NOMO-1 (cell line): Measurements from ENCODE around the gene HNRNPM.
"Not testable (repeated sequence)": the region's sequence is repeated elsewhere in the genome, so short reads cannot be mapped to it uniquely, and the experiment has no call there.

Experiments used
- DNase-seq, 2 experiments: peaks; one replicate each; lab custom pipeline; 2025; ENCODE audit not compliant: unreplicated experiment in 2 of 2; lab: John Stamatoyannopoulos, UW

HNRNPM gene

DNA sequence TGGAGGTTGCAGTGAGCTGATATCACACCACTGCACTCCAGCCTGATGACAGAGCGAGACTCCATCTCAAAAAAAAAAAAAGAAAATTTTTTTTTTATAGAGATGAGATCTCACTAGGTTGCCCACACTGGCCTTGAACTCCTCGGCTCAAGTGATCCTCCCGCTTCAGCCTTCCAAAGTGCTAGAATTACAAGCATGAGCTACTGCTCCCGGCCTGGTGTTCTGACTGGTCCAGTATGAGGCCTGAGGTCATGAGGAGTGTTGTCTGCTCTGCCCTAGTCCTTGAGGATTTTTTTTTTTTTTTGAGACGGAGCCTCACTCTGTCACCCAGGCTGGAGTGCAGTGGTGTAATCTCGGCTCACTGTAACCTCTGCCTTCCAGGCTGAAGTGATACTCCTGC is 19.4 kb upstream of the HNRNPM start:
- DNase-seq = not testable (repeated sequence)

DNA sequence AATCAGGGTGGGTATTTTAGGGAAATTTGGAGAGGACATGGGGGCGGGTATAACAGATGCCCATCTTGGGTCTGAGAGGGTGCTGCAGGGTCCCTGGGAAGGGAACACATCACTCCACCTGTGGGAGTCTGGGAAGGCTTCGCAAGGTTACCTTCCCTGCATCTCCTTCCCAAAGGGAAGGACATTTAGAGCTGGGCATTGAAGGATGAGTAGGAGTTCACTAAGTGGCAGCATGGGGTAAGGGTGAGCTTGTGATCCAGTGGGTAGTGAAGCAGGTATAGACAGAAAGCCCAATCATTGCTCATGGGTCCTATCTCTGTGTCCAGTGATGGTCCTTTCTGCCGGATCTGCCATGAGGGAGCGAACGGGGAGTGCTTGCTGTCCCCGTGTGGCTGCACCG is 18.5 kb upstream of the HNRNPM start:
- no peak for DNase-seq

DNA sequence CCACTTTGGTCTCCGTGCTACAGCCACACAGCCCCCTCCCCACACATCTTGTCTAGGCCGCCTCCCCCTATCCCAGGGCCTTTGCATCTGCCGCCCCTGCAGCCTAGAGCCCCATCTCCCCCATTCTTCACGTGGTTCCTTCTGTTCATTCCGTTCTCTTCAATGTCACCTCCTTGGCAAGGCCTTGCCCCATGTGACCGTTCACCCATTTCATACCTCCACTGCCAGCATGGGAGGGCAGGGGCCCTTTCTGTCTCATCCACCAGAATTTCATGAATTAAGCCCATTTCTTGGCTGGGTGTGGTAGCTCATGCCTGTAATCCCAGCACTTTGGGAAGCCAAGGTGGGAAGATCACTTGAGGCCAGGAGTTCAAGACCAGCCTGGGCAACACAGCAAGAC is 15.7 kb upstream of the HNRNPM start:
- no peak for DNase-seq

DNA sequence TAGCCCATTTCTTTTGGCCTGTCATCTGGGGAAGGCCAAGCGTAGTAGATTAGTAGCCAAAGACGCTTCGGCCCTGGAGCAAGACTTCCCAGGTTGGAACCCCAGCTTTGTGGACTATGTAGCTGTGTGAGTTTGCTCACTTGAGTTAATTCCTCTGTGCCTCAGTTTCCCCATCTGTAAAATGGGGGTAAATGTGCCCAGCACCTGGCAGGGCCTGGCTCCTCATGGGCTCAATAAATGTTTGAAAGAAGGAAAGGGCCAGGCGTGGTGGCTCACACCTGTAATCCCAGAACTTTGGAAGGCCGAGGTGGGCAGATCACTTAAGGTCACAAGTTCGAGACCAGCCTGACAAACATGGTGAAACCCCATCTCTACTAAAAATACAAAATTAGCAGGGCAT is 14.9 kb upstream of the HNRNPM start:
- DNase-seq = no peak

DNA sequence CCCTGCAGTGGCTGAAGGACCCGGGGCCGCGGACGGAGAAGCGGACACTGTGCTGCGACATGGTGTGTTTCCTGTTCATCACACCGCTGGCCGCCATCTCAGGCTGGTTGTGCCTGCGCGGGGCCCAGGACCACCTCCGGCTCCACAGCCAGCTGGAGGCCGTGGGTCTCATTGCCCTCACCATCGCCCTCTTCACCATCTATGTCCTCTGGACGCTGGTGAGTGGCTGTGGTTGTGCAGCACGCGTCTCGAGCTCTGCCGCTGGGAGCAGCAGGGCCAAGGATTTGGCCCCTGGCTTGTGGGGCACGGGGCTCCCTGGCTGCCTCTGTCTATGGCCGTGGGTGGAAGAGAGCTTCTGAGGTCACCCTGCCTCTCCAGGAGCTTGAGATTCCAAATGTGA is 14.1 kb upstream of the HNRNPM start:
- DNase-seq = no peak

DNA sequence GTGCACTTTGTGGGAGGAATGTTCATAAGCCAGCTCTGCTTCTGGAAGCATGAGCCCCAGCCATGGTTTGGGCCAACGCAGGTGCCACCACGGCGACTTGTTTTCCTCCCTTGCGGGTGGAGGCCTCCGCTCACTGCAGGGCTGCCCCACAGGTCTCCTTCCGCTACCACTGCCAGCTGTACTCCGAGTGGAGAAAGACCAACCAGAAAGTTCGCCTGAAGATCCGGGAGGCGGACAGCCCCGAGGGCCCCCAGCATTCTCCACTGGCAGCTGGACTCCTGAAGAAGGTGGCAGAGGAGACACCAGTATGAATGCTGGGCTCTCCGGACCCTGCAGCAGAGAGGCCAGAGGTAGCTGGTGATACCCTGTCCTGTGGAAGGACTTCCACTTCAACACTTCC is 6.5 kb upstream of the HNRNPM start:
- no peak for DNase-seq

DNA sequence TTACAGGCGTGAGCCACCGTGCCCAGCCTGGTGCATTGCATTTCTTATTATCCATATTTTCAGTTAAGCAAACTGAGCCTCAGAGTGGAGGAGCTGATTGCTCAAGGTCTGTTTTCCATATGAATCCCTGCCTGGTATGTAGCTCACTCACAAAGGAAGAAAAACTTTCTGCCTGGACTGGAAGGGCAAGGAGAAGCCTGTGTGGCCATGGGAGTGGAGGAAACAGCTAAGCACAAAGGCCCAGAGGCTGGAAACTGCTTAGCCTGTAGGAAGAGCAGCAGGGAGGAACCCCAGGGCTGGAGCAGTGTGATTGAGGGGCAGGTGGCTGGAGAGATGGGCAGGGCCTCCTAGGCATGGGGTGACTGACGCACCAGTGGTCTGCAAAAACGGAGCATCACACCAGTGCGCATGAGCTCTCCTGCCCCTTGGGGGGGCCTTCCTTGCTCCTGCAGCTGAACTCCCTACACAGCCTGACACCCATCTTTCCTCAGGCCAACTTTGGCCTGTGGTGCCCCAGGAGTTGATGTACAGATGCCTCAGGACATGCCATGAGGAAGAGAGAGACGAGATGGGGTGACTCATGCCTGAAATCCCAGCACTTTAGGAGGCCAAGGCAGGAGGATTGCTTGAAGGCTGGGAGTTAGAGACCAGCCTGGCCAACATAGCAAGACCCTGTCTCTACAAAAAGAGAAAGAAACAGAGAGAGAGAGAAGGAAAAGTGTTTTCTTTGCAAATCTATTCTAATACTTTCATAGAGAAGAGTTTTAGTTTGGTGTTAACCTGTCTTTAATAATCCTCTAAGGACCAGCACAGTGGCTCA is 2.8 kb upstream of the HNRNPM start:
- no peak for DNase-seq

DNA sequence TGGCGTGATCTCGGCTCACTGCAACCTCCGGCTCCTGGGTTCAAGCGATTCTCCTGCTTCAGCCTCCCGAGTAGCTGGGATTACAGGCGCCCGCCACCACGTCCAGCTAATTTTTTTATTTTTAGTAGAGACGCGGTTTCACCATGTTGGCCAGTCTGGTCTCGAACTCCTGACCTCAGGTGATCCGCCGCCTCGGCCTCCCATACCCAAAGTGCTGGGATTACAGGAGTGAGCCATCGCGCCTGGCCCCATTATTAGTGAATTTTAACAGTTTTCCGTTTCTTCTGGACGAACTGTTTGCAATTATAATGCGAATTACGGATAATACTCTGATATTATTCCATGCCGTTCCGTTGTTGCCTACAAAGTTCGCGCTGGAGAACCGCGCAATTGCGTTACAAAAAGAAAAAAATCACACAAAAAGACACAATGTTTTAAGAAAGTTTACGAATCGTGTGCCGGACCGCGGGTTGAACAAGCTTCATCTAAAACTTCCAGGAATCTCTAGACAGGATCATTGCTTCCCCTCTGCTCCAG is 567 bp upstream of the HNRNPM start:
- DNase-seq = not testable (repeated sequence)

DNA sequence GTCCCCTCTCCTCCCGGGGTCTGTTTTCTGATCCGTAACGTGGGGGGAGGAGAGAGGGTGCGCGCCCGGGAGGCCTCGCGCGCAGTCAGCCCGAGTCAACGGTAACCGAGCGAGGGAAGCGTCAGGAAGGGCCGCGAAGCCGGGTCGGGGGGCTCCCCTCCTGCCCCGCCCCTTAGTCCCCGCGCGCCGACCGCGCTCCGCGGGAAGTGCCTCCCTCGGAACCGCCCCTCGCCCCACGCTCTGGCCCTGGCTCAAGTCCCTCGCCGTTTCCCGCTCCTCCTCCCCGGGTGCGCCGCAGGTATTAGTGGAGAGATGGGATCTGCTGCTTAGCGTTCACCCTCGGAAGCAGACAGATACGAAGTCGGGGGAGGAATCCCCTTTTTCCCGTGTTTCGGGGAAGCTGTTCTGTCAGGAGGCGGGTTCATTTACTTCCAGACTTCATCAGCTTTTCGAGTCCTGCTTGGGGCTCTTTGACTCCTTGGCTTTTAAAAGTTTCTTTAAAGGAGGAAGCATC is 770 bp downstream of the HNRNPM start:
- peak; percentile 31 to 50 for DNase-seq

DNA sequence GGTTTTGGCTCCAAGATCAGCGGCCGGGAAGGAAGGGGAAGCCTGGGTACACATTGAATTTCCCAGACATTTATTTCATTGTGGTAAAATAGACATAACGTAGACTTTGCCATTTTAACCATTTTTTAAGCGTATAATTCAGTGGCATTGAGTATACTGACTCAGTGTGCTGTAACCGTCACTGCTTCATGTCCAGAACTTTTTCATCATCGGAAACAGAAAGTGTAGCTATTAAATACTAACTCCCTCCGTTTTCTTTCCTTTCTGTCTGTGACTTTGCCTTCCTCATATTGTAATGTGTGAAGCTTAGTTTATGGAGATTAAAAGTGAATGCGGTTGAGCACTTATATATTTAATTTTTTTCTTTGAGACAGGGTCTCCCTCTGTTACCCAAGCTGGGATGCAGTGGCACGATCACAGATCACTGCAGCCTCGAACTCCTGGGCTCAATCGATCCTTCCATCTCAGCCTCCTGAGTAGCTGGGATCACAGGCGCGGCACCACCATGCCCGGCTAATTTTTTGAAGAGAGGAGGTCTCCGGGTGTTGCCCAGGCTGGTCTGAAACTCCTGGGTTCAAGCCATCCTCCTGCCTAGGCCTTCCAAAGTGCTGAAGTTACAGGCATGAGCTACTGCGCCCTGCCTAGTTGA is 1.4 kb downstream of the HNRNPM start:
- DNase-seq = no peak

DNA sequence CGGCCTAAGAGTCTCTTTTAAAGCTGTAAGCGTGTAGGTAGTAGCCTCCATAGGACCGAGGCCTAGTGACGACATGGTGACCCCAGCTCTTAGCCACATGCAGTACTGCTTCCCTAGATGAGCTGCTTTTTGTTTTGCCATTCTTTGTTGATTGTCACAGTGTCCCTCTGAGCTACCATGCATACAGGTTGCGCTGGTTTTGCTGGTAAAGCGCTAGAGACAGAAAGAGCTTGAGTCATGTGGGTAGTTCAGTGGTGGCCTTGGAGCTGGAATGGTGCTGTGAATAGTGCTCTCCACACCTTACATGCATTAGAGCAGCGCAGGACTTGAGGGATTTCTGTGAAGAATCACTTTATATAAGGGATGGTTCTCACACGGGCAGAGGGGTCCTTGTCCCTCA is 5.1 kb downstream of the HNRNPM start:
- no peak for DNase-seq

DNA sequence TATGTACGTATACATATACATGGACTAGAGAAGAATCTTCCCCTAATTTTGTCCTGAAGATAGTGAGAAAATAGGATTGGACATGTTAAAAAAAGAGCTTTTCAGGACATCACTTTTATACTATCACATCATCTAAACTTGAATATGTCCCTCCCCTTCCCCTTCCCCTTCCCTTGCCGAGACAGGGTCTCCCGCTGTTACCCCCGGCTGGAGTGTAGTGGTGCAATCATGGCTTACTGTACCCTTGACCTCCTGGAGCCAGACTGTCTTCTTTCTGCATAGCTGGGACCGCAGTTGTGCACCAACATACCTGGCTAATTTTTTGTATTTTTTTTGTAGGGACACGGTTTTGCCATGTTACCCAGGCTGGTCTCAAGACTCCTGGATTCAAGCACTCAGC is 6.6 kb downstream of the HNRNPM start:
- DNase-seq = no peak

DNA sequence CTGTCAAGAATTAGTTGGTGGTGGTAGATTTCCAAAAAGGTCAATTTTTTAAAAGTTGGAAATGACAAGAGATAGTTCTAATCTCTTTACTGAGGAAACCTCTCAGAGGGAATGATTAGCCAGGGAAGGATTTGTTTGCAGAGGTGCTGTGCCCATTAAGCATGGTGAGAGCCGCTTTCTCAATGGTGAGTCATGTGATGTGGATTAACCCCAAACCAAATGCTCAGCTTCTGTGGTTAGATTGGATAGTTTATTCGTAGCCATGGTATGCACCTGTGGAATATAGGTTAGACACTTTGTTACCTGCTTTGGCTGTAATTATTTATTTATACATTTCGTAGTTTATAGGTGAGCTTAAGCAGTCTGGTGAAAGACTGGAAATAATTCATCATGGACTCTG is 7.1 kb downstream of the HNRNPM start:
- DNase-seq = no peak

DNA sequence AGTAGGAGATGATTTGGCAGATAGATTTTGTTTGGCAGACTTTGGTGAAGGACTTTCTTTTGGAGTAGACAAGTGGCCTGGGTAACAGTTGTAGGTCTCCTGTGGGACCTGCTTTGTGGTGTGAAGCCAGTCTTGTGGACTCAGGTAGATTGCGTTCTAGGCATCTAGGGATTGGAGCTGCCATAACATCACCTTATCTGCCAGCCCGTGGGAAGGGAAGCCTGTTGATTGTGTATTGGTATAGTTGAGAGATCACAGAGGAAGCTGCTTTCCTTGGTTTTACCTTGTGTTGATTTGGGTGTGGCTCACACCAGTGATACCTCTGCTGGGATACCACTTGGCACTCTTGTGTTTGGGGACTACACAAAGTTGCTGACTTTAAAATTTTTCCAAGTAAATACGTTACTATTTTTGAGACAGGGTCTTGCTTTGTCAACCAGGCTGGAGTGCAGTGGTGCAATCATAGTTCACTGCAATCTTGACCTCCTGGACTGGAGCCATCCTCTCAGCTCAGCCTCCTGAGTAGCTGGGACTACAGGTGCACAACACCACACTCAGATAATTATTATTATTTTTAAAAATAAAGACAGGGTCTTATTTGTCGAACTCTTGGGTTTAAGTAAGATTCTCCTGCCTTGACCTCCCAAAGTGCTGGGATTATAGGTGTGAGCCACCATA is 7.8 kb downstream of the HNRNPM start:
- no peak for DNase-seq

DNA sequence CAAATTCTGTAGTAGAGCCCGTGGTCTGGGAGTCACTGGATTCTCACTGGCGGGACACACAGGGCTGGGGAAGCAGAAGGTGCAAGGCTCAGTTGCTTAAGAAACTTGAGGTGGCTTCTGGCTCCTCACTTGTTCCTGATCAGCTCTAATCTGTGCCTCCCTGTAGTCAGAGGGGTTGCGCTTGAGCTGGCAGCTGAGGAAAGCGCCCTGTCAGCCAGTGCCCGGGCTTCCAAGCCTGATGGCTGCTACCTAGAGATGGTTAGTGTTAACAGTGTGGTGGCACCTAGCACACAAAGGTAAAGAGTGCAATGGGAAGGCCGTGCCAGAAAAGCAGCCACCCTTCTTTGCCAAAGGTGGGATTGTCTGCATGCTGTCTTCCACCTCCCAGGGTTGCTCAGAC is 8.8 kb downstream of the HNRNPM start:
- no peak for DNase-seq

DNA sequence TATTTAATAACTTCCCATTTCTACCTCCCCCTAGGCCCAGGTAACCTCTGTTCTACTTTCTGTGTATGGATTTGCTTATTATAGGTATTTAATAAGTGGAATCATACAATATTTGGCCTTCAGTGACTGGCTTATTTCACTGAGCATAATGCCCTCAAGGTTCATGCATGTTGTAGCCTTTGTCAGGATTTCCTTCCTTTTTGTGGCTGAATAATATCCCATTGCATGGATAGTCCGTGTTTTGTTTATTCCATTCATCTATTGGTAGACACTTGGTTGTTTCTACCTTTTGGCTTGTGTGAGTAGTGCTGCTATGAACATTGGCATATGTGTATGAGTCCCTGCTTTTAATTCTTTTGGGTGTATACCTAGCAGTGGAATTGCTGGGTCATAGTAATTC is 9.4 kb downstream of the HNRNPM start:
- DNase-seq = no peak

DNA sequence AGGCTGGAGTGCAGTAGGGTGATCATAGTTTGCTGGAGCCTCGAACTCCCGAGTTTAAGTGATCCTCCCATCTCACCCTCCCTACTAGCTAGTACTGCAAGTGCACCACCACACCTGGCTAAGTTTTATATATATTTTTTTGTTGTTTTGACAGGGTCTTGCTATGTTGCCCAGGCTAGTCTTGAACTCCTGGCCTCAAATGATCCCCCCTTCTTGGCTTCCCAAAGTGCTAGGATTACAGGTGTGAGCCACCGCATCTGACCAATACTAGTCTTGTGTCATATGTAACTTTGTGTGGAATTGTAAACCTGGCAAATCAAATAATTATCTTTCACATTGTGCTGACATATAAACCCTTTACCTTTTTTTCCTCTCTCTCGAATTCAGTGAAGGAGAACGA is 10.2 kb downstream of the HNRNPM start:
- DNase-seq = no peak

DNA sequence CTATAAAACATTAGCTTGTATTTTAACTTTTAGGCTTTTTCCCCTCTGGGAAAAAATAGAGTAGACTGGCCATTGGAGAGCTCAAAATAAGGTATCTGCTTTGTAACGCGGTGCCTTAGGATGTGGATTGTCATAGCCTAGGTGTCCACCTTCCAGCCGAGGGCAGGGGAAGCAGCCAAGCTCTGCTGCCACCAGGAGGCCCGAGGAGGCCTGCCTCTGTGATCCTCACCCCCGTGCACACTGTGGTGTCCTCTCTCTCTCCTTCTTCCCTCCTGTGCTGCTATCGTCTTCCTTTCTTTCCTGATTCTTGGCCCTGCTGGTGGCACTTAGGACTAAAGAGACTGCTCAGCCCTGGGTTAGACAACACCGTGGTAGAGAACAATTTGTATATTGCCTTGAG is 11.3 kb downstream of the HNRNPM start:
- DNase-seq = no peak

DNA sequence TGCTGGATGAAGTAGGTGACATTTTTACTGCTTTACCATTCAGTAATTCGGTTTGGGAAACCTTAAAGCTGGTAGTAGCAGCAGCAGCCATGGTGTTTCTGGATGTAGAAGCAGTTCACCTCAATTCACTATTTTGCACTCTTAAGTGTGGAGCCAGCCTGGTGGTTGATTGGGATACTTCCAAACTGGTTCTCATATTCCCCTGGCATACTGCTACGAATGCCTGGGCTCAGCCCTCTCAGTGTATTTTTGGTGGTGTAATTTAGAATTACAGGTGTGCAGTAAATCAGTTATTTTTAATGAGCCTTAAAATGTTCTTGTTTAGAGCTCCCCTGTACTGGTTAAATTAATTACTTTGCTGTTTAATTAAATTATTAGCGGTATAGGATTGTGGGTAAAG is 12.4 kb downstream of the HNRNPM start:
- no peak for DNase-seq

DNA sequence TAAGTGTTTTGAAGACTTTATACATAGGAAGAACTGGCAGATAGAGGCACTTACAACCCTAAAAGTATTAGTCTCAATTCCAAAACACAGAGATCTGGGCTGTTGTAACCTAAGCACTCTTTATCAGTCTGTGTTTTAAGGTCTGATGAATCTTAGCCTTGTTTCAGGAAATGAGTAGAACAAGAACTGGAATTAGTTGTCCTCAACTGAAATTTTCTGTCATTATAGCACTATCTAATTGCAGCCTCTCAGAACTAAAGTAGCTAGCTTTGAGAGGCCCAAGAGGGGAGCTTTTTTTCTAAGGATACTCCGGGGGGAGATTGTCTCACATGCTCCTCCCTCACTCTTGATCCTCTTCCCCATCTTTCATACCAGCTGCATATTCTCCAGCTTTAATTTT is 13.1 kb downstream of the HNRNPM start:
- DNase-seq = no peak

DNA sequence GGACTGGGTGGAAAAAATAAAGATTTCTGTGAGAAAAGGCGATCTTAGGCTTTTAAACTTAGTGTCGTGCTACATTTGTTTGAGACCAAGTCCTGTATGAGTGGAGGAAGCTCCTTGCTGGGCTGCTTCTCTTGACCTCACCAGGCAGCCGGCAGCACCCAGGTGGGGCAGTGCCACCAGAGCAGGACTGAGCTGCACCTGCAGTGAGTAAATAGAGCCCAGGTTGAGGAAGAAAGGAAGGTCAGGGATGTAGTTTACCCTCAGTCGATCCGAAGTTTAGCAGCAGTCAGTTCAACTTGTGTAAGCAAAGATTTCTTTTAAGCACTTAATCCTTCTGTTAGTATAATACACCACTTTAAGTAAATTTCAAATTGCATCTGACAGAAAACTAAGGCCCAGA is 13.6 kb downstream of the HNRNPM start:
- DNase-seq = no peak

DNA sequence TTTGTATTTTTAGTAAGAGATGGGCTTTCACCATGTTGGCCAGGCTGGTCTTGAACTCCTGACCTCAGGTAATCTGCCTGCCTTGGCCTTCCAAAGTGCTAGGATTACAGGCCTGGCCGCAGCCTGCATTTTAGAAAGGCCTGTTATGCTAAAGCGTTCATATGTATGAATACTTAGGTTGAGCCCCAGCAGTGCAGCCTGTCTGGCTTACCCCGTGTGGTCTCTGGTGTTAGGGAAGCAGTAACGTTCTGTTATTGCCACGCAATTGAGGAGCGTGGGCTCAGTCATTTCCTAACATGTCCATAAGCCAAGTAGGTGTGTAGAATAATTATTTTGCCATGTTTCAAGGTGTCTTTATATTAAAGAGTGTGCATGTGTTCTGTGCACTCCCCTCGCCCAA is 14.3 kb downstream of the HNRNPM start:
- DNase-seq = no peak
